ENCODE results near the gene TAS2R30.
"Not testable (repeated sequence)": the region's sequence is repeated elsewhere in the genome, so short reads cannot be mapped to it uniquely, and the experiment has no call there.

Gene TAS2R30

DNA sequence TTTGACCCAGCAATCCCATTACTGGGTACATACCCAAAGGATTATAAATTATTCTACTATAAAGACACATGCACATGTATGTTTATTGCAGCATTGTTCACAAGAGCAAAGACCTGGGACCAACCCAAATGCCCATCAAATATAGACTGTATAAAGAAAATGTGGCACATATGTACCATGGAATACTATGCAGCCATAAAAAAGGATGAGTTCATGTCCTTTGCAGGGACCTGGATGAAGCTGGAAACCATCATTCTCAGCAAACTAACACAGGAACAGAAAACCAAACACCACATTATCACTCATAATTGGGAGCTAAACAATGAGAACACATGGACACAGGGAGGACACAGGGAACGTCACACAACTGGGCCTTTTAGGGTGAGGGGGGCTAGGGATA lies 20.3 kb downstream of the TAS2R30 start:
- DNase-seq: not testable (repeated sequence)

DNA sequence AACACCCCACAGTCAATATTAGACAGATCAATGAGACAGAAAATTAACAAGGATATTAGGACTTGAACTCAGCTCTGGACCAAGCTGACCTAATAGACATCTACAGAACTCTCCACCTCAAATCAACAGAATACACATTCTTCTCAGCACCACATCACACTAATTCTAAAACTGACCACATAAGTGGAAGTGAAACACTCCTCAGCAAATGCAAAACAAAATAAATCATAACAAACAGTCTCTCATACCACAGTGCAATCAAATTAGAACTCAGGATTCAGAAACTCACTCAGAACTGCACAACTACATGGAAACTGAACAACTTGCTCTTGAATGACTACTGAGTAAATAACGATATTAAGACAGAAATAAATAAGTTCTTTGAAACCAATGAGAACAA lies 23.2 kb downstream of the TAS2R30 start:
- not testable (repeated sequence) for DNase-seq

GRCh38 chr12:11108862-11109261 lies 25.6 kb downstream of the TAS2R30 start:
- DNase-seq: no peak

GRCh38 chr12:11107719-11108118 lies 26.7 kb downstream of the TAS2R30 start:
- DNase-seq: no peak

DNA sequence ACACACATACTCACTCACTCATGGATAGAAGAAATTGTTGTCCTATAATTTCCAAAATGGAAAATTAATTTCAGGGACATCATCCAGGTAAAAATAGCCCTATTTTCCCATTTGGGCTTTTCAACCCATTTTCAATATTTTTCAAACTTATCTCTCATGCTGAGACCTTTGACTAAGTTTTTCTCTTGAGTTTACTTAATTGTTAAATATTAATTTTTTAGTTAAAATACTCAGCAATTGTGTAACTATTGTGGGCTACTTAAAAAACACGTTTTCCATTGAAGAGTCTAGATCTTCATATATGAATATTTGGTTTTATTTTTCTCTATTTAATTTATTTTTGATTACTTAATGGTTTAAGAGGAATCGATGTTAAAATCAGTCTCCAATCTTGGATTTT lies 28.2 kb downstream of the TAS2R30 start:
- DNase-seq: no peak

- no peak for DNase-seq
Measured at GRCh38 chr12:11105546-11105945, 28.9 kb downstream of the TAS2R30 start.

DNA sequence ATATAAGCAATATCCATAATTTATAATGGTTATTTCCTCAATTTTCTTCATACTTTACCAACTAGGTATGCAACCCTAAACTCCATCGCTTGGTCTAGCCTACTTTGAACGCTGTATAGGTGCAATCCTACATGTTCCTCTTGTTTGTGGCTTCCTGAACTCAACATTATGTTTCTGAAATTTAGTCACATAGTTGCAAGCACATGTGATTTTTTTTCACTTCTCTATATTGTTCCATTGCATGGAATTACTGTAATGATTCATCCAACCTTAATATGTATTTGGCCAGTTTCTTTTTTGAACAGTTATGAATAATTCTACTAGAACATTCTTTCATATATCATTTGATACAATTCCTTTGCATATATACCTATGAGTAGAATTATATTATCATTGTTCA lies 39.5 kb downstream of the TAS2R30 start:
- DNase-seq: not testable (repeated sequence)

DNA sequence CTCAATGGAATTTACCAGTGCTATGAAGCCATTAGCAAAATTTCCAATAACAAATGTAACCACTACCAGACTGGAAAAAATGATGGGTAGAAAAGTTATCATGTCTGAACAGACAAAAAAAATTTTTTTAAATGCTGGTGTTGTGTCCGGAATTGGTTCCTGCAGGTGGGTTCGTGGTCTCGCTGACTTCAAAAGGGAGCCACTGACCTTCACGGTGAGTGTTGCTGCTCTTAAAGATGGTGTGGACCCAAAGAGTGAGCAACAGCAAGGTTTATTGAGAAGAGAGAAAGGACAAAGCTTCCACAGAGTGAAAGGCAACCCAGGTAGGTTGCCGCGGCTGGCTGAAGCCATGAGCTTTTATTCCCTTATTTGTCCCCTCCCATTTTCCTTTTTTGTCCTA lies 42.3 kb downstream of the TAS2R30 start, which contains the start of gene TAS2R43:
TAS2R43 (minus strand) TSS at position 186 of the 400 bp plus-strand sequence; CDS start at position 102, 84 bp downstream.
- DNase-seq: no peak

GRCh38 chr12:11089246-11089645 lies 45.2 kb downstream of the TAS2R30 start:
- no peak for DNase-seq

DNA sequence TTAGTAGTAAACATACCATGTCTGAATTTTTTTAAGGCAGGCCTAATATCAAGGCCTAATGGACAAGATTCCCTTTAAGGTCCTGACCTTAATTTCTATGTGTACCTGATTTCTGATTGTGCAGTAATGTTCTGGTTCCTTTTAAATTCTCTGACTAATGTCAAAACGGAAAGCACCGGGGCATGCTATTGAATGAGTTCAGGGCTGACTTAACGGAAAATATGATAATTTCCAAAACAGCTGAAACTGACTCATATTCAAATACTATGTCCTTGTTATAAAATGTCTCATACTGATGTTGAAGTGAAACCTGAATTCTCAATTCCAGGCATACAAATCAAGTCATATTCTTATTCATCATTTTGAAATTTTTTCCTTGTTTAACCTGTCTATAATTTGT lies 49.0 kb downstream of the TAS2R30 start:
- DNase-seq: no peak
